ENCODE results near the gene RIMS3. TPM values are rescaled to one million over a fixed set of nuclear protein-coding genes. Genes with fewer than 3 reads are reported as not detected.

RIMS3 gene
- total RNA-seq, 1 donor from 2014 or later: 6.2 TPM

- no peak for TF ChIP-seq CTCF (IDR thresholded peaks at IDR 0.05)
- intact Hi-C loops (cut with micrococcal nuclease): no loop called here
- Mint-ChIP-seq H3K4me3 (no peak overlapping the region), H3K27me3 (no peaks in the 10 kb centered on the region), H3K27ac (no peak overlapping the region), H3K4me1 (peaks cover 29% of the 10 kb centered on the region), H3K36me3 (ENCODE audit: low read depth) (peaks cover 40% of the 10 kb centered on the region), H3K9me3 (peaks cover 2% of the 10 kb centered on the region)
- no peak for DNase-seq
- no peak for ATAC-seq (ENCODE audit: low read depth)
- ChIA-PET CTCF (interaction anchor here (0.7 kb wide), 1 partner anchor 25 kb away, joined by 3 read pairs; no protein-coding TSS in a partner anchor), POLR2A (interaction anchor here (1.2 to 8.6 kb wide), 2 partner anchors 21 to 49 kb away, joined by 3 to 306 read pairs; no protein-coding TSS in a partner anchor)
These were observed 22.2 kb upstream of the RIMS3 start for GRCh38 chr1:40687661-40688060.

- Mint-ChIP-seq H3K36me3 (ENCODE audit: low read depth) (peaks cover 36% of the 10 kb centered on the region), H3K4me1 (peaks cover 23% of the 10 kb centered on the region), H3K27ac (no peak overlapping the region), H3K9me3 (peaks cover 2% of the 10 kb centered on the region), H3K4me3 (no peak overlapping the region), H3K27me3 (no peaks in the 10 kb centered on the region)
- intact Hi-C loops (cut with micrococcal nuclease): no loop called here
- POLR2A ChIA-PET: no interaction called here
- ATAC-seq (ENCODE audit: low read depth): no peak
- CTCF ChIA-PET: no interaction called here
- TF ChIP-seq CTCF (IDR thresholded peaks at IDR 0.05): no peak
- DNase-seq: no peak
These were observed 21.6 kb upstream of the RIMS3 start for GRCh38 chr1:40687059-40687458.

GRCh38 chr1:40684669-40685068 lies 19.2 kb upstream of the RIMS3 start:
- DNase-seq (no peak), ATAC-seq (ENCODE audit: low read depth) (no peak)
- ChIA-PET CTCF (interaction anchor here (0.7 to 1.0 kb wide), 3 partner anchors 15 to 90 kb away, joined by 3 read pairs; no protein-coding TSS in a partner anchor), POLR2A (no interaction called here)
- no peaks in the 10 kb centered on the region for H3K27me3 Mint-ChIP-seq
- no peak overlapping the region for H3K4me3 Mint-ChIP-seq
- H3K4me1 Mint-ChIP-seq: peaks cover 5% of the 10 kb centered on the region
- peaks cover 2% of the 10 kb centered on the region for H3K9me3 Mint-ChIP-seq
- H3K27ac Mint-ChIP-seq: no peak overlapping the region
- no peak for TF ChIP-seq CTCF (IDR thresholded peaks at IDR 0.05)
- intact Hi-C loops (cut with micrococcal nuclease): no loop called here
- peaks cover 24% of the 10 kb centered on the region for H3K36me3 Mint-ChIP-seq (ENCODE audit: low read depth)

- no peak for TF ChIP-seq CTCF (IDR thresholded peaks at IDR 0.05)
- intact Hi-C loops (cut with micrococcal nuclease): no loop called here
- Mint-ChIP-seq H3K27me3 (no peaks in the 10 kb centered on the region), H3K27ac (no peak overlapping the region), H3K4me3 (no peak overlapping the region), H3K4me1 (no peaks in the 10 kb centered on the region), H3K36me3 (ENCODE audit: low read depth) (no peaks in the 10 kb centered on the region), H3K9me3 (no peaks in the 10 kb centered on the region)
- DNase-seq (no peak), ATAC-seq (ENCODE audit: low read depth) (no peak)
- ChIA-PET POLR2A (interaction anchor here (0.6 to 2.7 kb wide), 2 partner anchors 12 to 549 kb away, joined by 4 to 11 read pairs; partner anchors contain the start of gene NFYC), CTCF (no interaction called here)
These were observed 13.9 kb upstream of the RIMS3 start for GRCh38 chr1:40679165-40679953.

GRCh38 chr1:40676501-40676900 lies 11.0 kb upstream of the RIMS3 start:
- no peak for TF ChIP-seq CTCF (IDR thresholded peaks at IDR 0.05)
- Mint-ChIP-seq H3K36me3 (ENCODE audit: low read depth) (no peaks in the 10 kb centered on the region), H3K27me3 (no peaks in the 10 kb centered on the region), H3K27ac (no peak overlapping the region), H3K4me3 (no peak overlapping the region), H3K9me3 (no peaks in the 10 kb centered on the region), H3K4me1 (no peaks in the 10 kb centered on the region)
- intact Hi-C loops (cut with micrococcal nuclease): no loop called here
- DNase-seq: no peak
- ChIA-PET CTCF (no interaction called here), POLR2A (no interaction called here)
- no peak for ATAC-seq (ENCODE audit: low read depth)

All from activated B cell treated with CpG ODN at 0.5 μM for 24 hours (primary cell).